Right atrium auricular region (tissue), 2 donors: ENCODE measurements around the gene DPYD. TPM values are rescaled to one million over a fixed set of nuclear protein-coding genes. Genes with fewer than 3 reads are reported as not detected.

Experiments used
- DNase-seq: peaks from one replicate; pipeline ENCODE4 v3.0.0-alpha.2; 2019; ENCODE audit warnings: low spot score
- H3K27ac ChIP-seq, 2 donors: fragments of 200-600 bp; sonication (generic); 1 replicate in 1 of 2; 2 replicates in 1 of 2; pipeline ENCODE4 v1.5.1; 2016 to 2019
- H3K27me3 ChIP-seq, 2 donors: fragments of 200-600 bp; sonication (generic); one replicate each; pipeline versions ENCODE4 v1.5.1 to v1.6.0; 2017 to 2019
- H3K36me3 ChIP-seq: fragments of 200-600 bp; sonication (generic); one replicate; pipeline ENCODE4 v1.5.1; 2016
- H3K4me1 ChIP-seq, 2 donors: fragments of 200-600 bp; sonication (generic); one replicate each; pipeline versions ENCODE4 v1.5.1 to v1.6.0; 2017 to 2019
- H3K4me3 ChIP-seq, 2 donors: fragments of 200-600 bp; sonication (generic); 1 replicate in 1 of 2; 2 replicates in 1 of 2; pipeline ENCODE4 v1.5.1; 2017 to 2019; ENCODE audit warnings: mild to moderate bottlenecking in 1 of 2, moderate library complexity in 1 of 2
- H3K9me3 ChIP-seq, 2 donors: fragments of 200-600 bp; sonication (generic); one replicate each; pipeline ENCODE4 v1.5.1; 2019
- total RNA-seq, 2 donors: library from RNA; depleted of rRNA; stranded (reverse); fragments of >200 nt; gene quantifications; one replicate each; pipeline ENCODE4 v1.1.0, GENCODE V29; 2016
- TF ChIP-seq, protein P1 (sequence below), 2 donors: fragments of 200-600 bp; sonication (generic); IDR thresholded peaks; one replicate each; pipeline ENCODE4 v1.5.1; 2019; ENCODE audit warnings: antibody characterized with exemption in 2 of 2

DPYD gene
- total RNA-seq, 2 donors from 2014 or later: 11.3 to 14.5 TPM

DNA sequence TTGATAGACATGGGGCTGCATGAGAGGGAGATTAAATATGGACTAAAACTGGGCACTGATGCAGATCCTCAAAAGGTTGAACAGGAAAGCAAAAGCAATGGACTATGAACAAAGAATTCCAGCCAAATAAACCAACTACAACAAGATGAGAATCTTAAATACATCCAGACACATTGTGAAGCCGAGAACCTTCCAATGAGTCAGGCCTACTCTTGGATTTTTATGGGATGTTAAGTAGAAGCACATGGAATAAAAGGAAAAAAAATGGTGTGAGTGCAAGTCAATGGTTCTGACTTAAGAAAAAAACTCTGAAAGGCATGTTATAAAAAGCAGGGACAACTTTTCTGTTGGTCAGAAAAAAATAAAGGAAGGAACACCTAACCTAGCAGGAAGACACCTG lies 227.2 kb downstream of the DPYD start:
- no peak overlapping the region for H3K27ac ChIP-seq
- TF ChIP-seq, protein P1, sequence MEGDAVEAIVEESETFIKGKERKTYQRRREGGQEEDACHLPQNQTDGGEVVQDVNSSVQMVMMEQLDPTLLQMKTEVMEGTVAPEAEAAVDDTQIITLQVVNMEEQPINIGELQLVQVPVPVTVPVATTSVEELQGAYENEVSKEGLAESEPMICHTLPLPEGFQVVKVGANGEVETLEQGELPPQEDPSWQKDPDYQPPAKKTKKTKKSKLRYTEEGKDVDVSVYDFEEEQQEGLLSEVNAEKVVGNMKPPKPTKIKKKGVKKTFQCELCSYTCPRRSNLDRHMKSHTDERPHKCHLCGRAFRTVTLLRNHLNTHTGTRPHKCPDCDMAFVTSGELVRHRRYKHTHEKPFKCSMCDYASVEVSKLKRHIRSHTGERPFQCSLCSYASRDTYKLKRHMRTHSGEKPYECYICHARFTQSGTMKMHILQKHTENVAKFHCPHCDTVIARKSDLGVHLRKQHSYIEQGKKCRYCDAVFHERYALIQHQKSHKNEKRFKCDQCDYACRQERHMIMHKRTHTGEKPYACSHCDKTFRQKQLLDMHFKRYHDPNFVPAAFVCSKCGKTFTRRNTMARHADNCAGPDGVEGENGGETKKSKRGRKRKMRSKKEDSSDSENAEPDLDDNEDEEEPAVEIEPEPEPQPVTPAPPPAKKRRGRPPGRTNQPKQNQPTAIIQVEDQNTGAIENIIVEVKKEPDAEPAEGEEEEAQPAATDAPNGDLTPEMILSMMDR (IDR thresholded peaks at IDR 0.05): no peak
- DNase-seq: no peak
- H3K27me3 ChIP-seq: no peaks in the 10 kb centered on the region
- no peak overlapping the region for H3K4me3 ChIP-seq
- no peaks in the 10 kb centered on the region for H3K4me1 ChIP-seq
- no peaks in the 10 kb centered on the region for H3K36me3 ChIP-seq
- H3K9me3 ChIP-seq: no peaks in the 10 kb centered on the region

DNA sequence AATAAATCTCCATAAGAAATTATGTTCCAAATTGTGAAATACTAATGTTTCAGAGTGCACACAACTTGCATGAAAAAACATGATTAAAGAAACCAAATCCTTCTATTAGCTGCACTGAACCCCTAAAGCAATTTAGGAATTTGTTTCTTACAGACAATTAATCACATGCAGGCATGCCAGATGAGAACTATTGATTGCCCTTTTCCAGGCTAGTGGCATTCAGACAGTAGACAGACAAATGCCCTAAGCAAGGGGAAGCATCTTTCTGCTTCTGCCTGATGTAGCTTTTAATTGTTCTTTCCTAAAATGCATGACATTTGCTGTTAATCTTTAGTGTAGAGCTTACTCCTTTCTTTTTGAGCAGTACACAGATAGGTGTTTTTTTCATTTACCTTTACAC lies 229.5 kb downstream of the DPYD start:
- Histone ChIP-seq H3K4me3 (no peak overlapping the region), H3K4me1 (no peaks in the 10 kb centered on the region), H3K36me3 (no peaks in the 10 kb centered on the region), H3K9me3 (no peaks in the 10 kb centered on the region), H3K27ac (no peak overlapping the region), H3K27me3 (no peaks in the 10 kb centered on the region)
- TF ChIP-seq, protein P1 (IDR thresholded peaks at IDR 0.05): no peak
- DNase-seq: no peak

DNA sequence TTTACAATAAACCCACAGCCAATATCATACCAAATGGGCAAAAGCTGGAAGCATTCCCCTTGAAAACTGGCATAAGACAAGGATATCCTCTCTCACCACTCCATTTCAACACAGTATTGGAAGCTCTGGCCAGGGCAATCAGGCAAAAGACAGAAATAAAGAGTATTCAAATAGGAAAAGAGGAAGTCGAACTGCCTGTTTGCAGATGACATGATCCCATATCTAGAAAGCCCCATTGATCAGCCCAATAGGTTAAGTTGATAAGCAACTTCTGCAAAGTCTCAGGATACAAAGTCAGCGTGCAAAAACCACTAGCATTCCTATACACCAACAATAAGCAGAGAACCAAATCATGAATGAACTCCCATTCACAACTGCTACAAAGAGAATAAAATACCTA lies 235.5 kb downstream of the DPYD start:
- TF ChIP-seq, protein P1 (IDR thresholded peaks at IDR 0.05): no peak
- DNase-seq: no peak
- peaks cover 5% of the 10 kb centered on the region for H3K36me3 ChIP-seq

DNA sequence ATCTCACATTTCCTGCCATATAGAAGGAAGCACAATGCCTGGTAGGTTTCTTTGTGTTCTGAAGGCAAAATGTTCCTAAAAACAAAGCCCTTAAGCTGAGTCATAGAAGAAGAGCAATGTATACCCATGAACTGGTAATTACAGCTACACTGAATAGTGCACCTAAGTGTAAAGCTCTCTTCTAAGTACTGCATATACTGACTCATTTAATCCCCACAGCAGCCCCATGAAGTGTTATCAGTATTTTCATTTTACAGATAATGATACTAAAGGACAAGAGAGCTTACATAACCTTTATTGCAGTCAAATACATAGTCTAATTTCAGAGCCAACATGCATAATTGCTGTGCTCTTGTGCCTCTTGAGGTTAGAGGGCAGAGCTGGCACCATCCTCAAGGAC lies 239.9 kb downstream of the DPYD start:
- Histone ChIP-seq H3K4me3 (no peak overlapping the region), H3K36me3 (peaks cover 5% of the 10 kb centered on the region), H3K4me1 (no peaks in the 10 kb centered on the region), H3K27me3 (no peaks in the 10 kb centered on the region), H3K27ac (no peak overlapping the region), H3K9me3 (no peaks in the 10 kb centered on the region)
- DNase-seq: no peak
- TF ChIP-seq, protein P1 (IDR thresholded peaks at IDR 0.05): no peak

More for the DNA sequence above, 235.5 kb downstream of the DPYD start:
- H3K4me1 ChIP-seq: no peaks in the 10 kb centered on the region
- no peaks in the 10 kb centered on the region for H3K9me3 ChIP-seq
- no peaks in the 10 kb centered on the region for H3K27me3 ChIP-seq
- H3K27ac ChIP-seq: no peak overlapping the region
- H3K4me3 ChIP-seq: no peak overlapping the region

DNA sequence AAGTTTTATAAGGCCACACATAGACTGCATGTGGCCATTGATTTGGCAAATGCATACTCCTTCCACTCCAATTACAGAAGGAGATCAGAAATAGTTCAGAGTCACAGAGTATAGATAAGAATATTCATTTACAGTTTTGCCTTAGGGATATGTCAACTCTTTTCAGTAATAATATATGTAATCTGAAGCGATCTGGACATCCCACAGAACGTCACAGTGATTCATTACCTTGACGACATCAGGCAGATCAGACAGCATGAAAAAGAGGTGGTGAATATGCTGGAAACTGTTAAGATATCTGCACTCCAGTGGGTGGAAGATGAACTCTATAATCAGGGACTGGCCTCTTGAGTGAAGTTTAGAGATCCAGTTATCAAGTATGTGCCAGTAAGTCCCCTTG lies 240.4 kb downstream of the DPYD start:
- Histone ChIP-seq H3K27ac (no peak overlapping the region), H3K36me3 (peaks cover 5% of the 10 kb centered on the region), H3K9me3 (no peaks in the 10 kb centered on the region), H3K27me3 (no peaks in the 10 kb centered on the region), H3K4me1 (no peaks in the 10 kb centered on the region), H3K4me3 (no peak overlapping the region)
- TF ChIP-seq, protein P1 (IDR thresholded peaks at IDR 0.05): no peak
- DNase-seq: no peak

DNA sequence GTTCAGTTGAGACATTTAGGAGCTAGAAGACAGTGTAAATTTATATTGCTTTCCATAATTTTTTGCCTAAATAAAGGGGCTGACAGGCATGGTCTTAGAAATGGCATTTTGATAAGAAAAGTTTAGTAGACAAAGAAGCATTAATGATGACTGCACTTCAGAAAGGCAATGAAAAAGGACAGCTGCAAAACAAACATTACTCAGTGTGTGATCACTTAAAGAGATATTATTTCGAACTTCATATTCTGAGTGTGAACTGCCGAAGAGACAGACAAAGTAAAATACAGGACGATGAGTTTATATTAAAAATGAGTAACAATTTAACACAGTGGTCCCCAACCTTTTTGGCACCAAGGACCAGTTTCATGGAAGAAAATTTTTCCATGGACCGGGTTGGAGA lies 243.1 kb downstream of the DPYD start:
- H3K4me3 ChIP-seq: no peak overlapping the region
- H3K27me3 ChIP-seq: no peaks in the 10 kb centered on the region
- no peaks in the 10 kb centered on the region for H3K9me3 ChIP-seq
- no peak for DNase-seq
- TF ChIP-seq, protein P1 (IDR thresholded peaks at IDR 0.05): no peak
- peaks cover 5% of the 10 kb centered on the region for H3K36me3 ChIP-seq
- no peaks in the 10 kb centered on the region for H3K4me1 ChIP-seq
- H3K27ac ChIP-seq: no peak overlapping the region
